ENCODE results near the gene HMGXB4. TPM values are rescaled to one million over a fixed set of nuclear protein-coding genes. Genes with fewer than 3 reads are reported as not detected.

HMGXB4 gene
- total RNA-seq, 2 donors from 2014 or later: 15.0 to 36.5 TPM

- H3K27ac ChIP-seq: no peak overlapping the region
- no peak for DNase-seq (ENCODE audit: low spot score)
- WGBS: 78% methylated on average over 2 of the region's 2 CpGs
- no peaks in the 10 kb centered on the region for H3K4me1 ChIP-seq (replicated peaks)
- no peaks in the 10 kb centered on the region for H3K36me3 ChIP-seq
- no peaks in the 10 kb centered on the region for H3K27me3 ChIP-seq (replicated peaks; ENCODE audit: insufficient read depth)
- intact Hi-C loops (cut with DNase I): no loop called here
- H3K4me3 ChIP-seq: no peak overlapping the region
- H3K9me3 ChIP-seq: no peaks in the 10 kb centered on the region
- TF ChIP-seq POLR2AphosphoS5 (IDR thresholded peaks at IDR 0.05): no peak
- TF ChIP-seq, protein P1, sequence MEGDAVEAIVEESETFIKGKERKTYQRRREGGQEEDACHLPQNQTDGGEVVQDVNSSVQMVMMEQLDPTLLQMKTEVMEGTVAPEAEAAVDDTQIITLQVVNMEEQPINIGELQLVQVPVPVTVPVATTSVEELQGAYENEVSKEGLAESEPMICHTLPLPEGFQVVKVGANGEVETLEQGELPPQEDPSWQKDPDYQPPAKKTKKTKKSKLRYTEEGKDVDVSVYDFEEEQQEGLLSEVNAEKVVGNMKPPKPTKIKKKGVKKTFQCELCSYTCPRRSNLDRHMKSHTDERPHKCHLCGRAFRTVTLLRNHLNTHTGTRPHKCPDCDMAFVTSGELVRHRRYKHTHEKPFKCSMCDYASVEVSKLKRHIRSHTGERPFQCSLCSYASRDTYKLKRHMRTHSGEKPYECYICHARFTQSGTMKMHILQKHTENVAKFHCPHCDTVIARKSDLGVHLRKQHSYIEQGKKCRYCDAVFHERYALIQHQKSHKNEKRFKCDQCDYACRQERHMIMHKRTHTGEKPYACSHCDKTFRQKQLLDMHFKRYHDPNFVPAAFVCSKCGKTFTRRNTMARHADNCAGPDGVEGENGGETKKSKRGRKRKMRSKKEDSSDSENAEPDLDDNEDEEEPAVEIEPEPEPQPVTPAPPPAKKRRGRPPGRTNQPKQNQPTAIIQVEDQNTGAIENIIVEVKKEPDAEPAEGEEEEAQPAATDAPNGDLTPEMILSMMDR (IDR thresholded peaks at IDR 0.05): no peak
- no peak for TF ChIP-seq POLR2A (IDR thresholded peaks at IDR 0.05)
Measured at GRCh38 chr22:35220221-35220620, 37.1 kb upstream of the HMGXB4 start.

DNA sequence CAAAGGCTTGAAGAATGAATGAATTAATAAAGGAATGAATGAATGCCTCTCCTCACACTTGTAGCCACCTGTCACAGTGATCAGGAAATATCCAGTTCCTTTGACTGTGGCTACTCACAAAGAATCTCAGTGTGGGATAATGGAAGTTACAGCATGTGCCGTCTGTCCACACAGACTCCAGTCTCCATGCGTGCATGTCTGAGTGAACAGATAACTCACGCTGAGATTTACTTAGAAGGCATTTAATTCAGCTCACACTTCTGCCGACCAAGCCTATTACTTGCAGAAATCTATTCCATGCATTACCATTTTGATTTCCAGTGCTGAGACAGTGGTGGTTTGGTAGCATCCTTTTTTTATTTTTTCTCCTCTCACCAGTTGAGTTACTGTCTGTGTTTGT is 32.3 kb upstream of the HMGXB4 start:
- intact Hi-C loops (cut with DNase I): no loop called here
- WGBS: 86% methylated on average over 4 of the region's 4 CpGs
- DNase-seq (ENCODE audit: low spot score): no peak
- Histone ChIP-seq H3K4me3 (no peak overlapping the region), H3K9me3 (no peaks in the 10 kb centered on the region), H3K36me3 (no peaks in the 10 kb centered on the region), H3K27ac (no peak overlapping the region), H3K27me3 (replicated peaks; ENCODE audit: insufficient read depth) (no peaks in the 10 kb centered on the region), H3K4me1 (replicated peaks) (no peaks in the 10 kb centered on the region)
- TF ChIP-seq, protein P1 (IDR thresholded peaks at IDR 0.05): no peak
- TF ChIP-seq POLR2AphosphoS5 (IDR thresholded peaks at IDR 0.05) (no peak), POLR2A (IDR thresholded peaks at IDR 0.05) (no peak)

- 67% methylated on average over 5 of the region's 5 CpGs for WGBS
- TF ChIP-seq POLR2AphosphoS5 (IDR thresholded peaks at IDR 0.05) (no peak), POLR2A (IDR thresholded peaks at IDR 0.05) (no peak)
- TF ChIP-seq, protein P1 (IDR thresholded peaks at IDR 0.05): no peak
Measured at GRCh38 chr22:35226958-35227647, 30.2 kb upstream of the HMGXB4 start.

GRCh38 chr22:35229865-35230264 is 27.4 kb upstream of the HMGXB4 start:
- Histone ChIP-seq H3K4me1 (replicated peaks) (peaks cover 3% of the 10 kb centered on the region), H3K27ac (no peak overlapping the region), H3K27me3 (replicated peaks; ENCODE audit: insufficient read depth) (no peaks in the 10 kb centered on the region), H3K4me3 (no peak overlapping the region), H3K9me3 (no peaks in the 10 kb centered on the region), H3K36me3 (no peaks in the 10 kb centered on the region)
- 89% methylated on average over 7 of the region's 7 CpGs for WGBS
- DNase-seq (ENCODE audit: low spot score): no peak
- intact Hi-C loops (cut with DNase I): no loop called here
- TF ChIP-seq POLR2AphosphoS5 (IDR thresholded peaks at IDR 0.05) (no peak), POLR2A (IDR thresholded peaks at IDR 0.05) (no peak)
- TF ChIP-seq, protein P1 (IDR thresholded peaks at IDR 0.05): no peak

More at GRCh38 chr22:35226958-35227647, 30.2 kb upstream of the HMGXB4 start:
- no peaks in the 10 kb centered on the region for H3K9me3 ChIP-seq
- no peak for DNase-seq (ENCODE audit: low spot score)
- H3K36me3 ChIP-seq: no peaks in the 10 kb centered on the region
- peaks cover 3% of the 10 kb centered on the region for H3K4me1 ChIP-seq (replicated peaks)
- no peaks in the 10 kb centered on the region for H3K27me3 ChIP-seq (replicated peaks; ENCODE audit: insufficient read depth)
- intact Hi-C loops (cut with DNase I): no loop called here
- H3K27ac ChIP-seq: no peak overlapping the region
- H3K4me3 ChIP-seq: no peak overlapping the region

- no peak for DNase-seq (ENCODE audit: low spot score)
- Histone ChIP-seq H3K9me3 (no peaks in the 10 kb centered on the region), H3K27me3 (replicated peaks; ENCODE audit: insufficient read depth) (no peaks in the 10 kb centered on the region), H3K36me3 (no peaks in the 10 kb centered on the region), H3K4me3 (no peak overlapping the region), H3K4me1 (replicated peaks) (peaks cover 3% of the 10 kb centered on the region), H3K27ac (no peak overlapping the region)
- intact Hi-C loops (cut with DNase I): no loop called here
- no peak for TF ChIP-seq POLR2A (IDR thresholded peaks at IDR 0.05)
- TF ChIP-seq, protein P1 (IDR thresholded peaks at IDR 0.05): no peak
- no peak for TF ChIP-seq POLR2AphosphoS5 (IDR thresholded peaks at IDR 0.05)
Measured at GRCh38 chr22:35230417-35230816, 26.9 kb upstream of the HMGXB4 start.
